ENCODE measurements around the gene NTF3. TPM values are rescaled to one million over a fixed set of nuclear protein-coding genes. Genes with fewer than 3 reads are reported as not detected.

The NTF3 gene
- total and polyA plus RNA-seq, 2 donors (not counting 1 experiment from before 2014, with no cell fraction given) = 5.9 to 12.5 TPM

GRCh38 chr12:5402009-5402935 lies 29.6 kb upstream of the NTF3 start:
- Histone ChIP-seq H3K27ac (ENCODE audit: insufficient read depth, low read length) (no peak overlapping the region), H2AFZ (ENCODE audit: low read length) (no peak overlapping the region), H3K4me2 (ENCODE audit: extremely low read depth, insufficient read depth, low read length) (no peak overlapping the region), H3K4me1 (ENCODE audit: control insufficient read depth, extremely low read depth, insufficient read depth, low read length) (no peaks in the 10 kb centered on the region), H3K27me3 (ENCODE audit: control insufficient read depth, insufficient read depth, low read length) (no peaks in the 10 kb centered on the region), H3K79me2 (ENCODE audit: control insufficient read depth, insufficient read depth, low read length) (no peaks in the 10 kb centered on the region), H3K4me3 (replicated peaks in 1 of 4; ENCODE audit: control extremely low read depth in 1 of 4, insufficient read depth in 1 of 4, low read depth in 3 of 4, low read length in 4 of 4) (no peak overlapping the region), H3K9ac (ENCODE audit: insufficient read depth, low read length) (no peak overlapping the region), H4K20me1 (ENCODE audit: control insufficient read depth, extremely low read depth, insufficient read depth, low read length) (no peaks in the 10 kb centered on the region), H3K36me3 (ENCODE audit: control insufficient read depth, insufficient read depth, low read length) (no peaks in the 10 kb centered on the region), H3K9me3 (ENCODE audit: control insufficient read depth, insufficient read depth, low read depth, low read length) (no peaks in the 10 kb centered on the region)
- TF ChIP-seq EZH2 (IDR thresholded peaks at IDR 0.05; ENCODE audit: low read length, missing control alignments) = no peak
- no peak for TF ChIP-seq CTCF (conservative IDR thresholded peaks at IDR 0.05 in 1 of 2, IDR thresholded peaks at IDR 0.05 in 1 of 2; ENCODE audit: low read depth in 1 of 2, low read length in 2 of 2)
- no peak for DNase-seq (ENCODE audit: low read depth in 2 of 2)

- H3K4me2 ChIP-seq (ENCODE audit: extremely low read depth, insufficient read depth, low read length) = no peak overlapping the region
These were observed 28.5 kb upstream of the NTF3 start for GRCh38 chr12:5403411-5403810.

More at GRCh38 chr12:5403411-5403810, 28.5 kb upstream of the NTF3 start:
- Histone ChIP-seq H3K27ac (ENCODE audit: insufficient read depth, low read length) (no peak overlapping the region), H3K4me3 (replicated peaks in 1 of 4; ENCODE audit: control extremely low read depth in 1 of 4, insufficient read depth in 1 of 4, low read depth in 3 of 4, low read length in 4 of 4) (no peak overlapping the region), H4K20me1 (ENCODE audit: control insufficient read depth, extremely low read depth, insufficient read depth, low read length) (no peaks in the 10 kb centered on the region), H3K9me3 (ENCODE audit: control insufficient read depth, insufficient read depth, low read depth, low read length) (no peaks in the 10 kb centered on the region), H3K4me1 (ENCODE audit: control insufficient read depth, extremely low read depth, insufficient read depth, low read length) (no peaks in the 10 kb centered on the region), H3K36me3 (ENCODE audit: control insufficient read depth, insufficient read depth, low read length) (no peaks in the 10 kb centered on the region), H2AFZ (ENCODE audit: low read length) (no peak overlapping the region), H3K79me2 (ENCODE audit: control insufficient read depth, insufficient read depth, low read length) (no peaks in the 10 kb centered on the region), H3K27me3 (ENCODE audit: control insufficient read depth, insufficient read depth, low read length) (no peaks in the 10 kb centered on the region), H3K9ac (ENCODE audit: insufficient read depth, low read length) (no peak overlapping the region)
- TF ChIP-seq CTCF (conservative IDR thresholded peaks at IDR 0.05 in 1 of 2, IDR thresholded peaks at IDR 0.05 in 1 of 2; ENCODE audit: low read depth in 1 of 2, low read length in 2 of 2) = no peak
- no peak for TF ChIP-seq EZH2 (IDR thresholded peaks at IDR 0.05; ENCODE audit: low read length, missing control alignments)
- no peak for DNase-seq (ENCODE audit: low read depth in 2 of 2)
